ENCODE results near the gene ZDHHC14. TPM values are rescaled to one million over a fixed set of nuclear protein-coding genes. Genes with fewer than 3 reads are reported as not detected.

ZDHHC14 gene
- total RNA-seq, 4 donors from 2014 or later, result 7.3 to 14.4 (median 8.1) TPM

GRCh38 chr6:157675831-157676230 is 294.8 kb downstream of the ZDHHC14 start:
- no peaks in the 10 kb centered on the region for H3K27me3 ChIP-seq
- ATAC-seq, result no peak
- peaks cover 0 to 5% of the 10 kb centered on the region in 2 donors for H3K36me3 ChIP-seq
- H3K4me3 ChIP-seq, result no peak overlapping the region
- WGBS, 2 donors (ENCODE audit: low coverage in 1 of 2), result 16% methylated on average over 4 of the region's 7 CpGs; no CpG with 5 or more reads in 1 of the 2 donors
- no peak overlapping the region for H3K27ac ChIP-seq
- TF ChIP-seq POLR2AphosphoS5 (IDR thresholded peaks at IDR 0.05) (no peak), EP300 (IDR thresholded peaks at IDR 0.05) (no peak), POLR2A (IDR thresholded peaks at IDR 0.05) (no peak)
- peaks cover 0 to 9% (median 0%) of the 10 kb centered on the region in 3 donors for H3K4me1 ChIP-seq
- H3K9me3 ChIP-seq, result no peaks in the 10 kb centered on the region

- no peak overlapping the region for H3K27ac ChIP-seq
- TF ChIP-seq EP300 (IDR thresholded peaks at IDR 0.05), result no peak
- no peak for TF ChIP-seq POLR2A (IDR thresholded peaks at IDR 0.05)
- no peak for TF ChIP-seq POLR2AphosphoS5 (IDR thresholded peaks at IDR 0.05)
- TF ChIP-seq CTCF (IDR thresholded peaks at IDR 0.05), result no peak
- peaks cover 0 to 5% of the 10 kb centered on the region in 2 donors for H3K36me3 ChIP-seq
- H3K9me3 ChIP-seq, result no peaks in the 10 kb centered on the region
- H3K4me3 ChIP-seq, result no peak overlapping the region
- H3K27me3 ChIP-seq, result no peaks in the 10 kb centered on the region
- no peak for ATAC-seq
- 80 to 90% methylated on average over 2 to 3 of the region's 7 CpGs for WGBS, 2 donors (ENCODE audit: low coverage in 1 of 2)
- H3K4me1 ChIP-seq, result peaks cover 0 to 7% (median 0%) of the 10 kb centered on the region in 3 donors
Measured at GRCh38 chr6:157676241-157676640, 295.3 kb downstream of the ZDHHC14 start.

- Histone ChIP-seq H3K27me3 (no peaks in the 10 kb centered on the region), H3K9me3 (no peaks in the 10 kb centered on the region), H3K36me3 (peaks cover 0 to 5% of the 10 kb centered on the region in 2 donors), H3K4me1 (peaks cover 0 to 7% (median 0%) of the 10 kb centered on the region in 3 donors), H3K4me3 (no peak overlapping the region), H3K27ac (no peak overlapping the region)
- no peak for ATAC-seq
- 90 to 100% methylated on average over 3 to 4 of the region's 4 CpGs for WGBS, 2 donors (ENCODE audit: low coverage in 1 of 2)
- no peak for TF ChIP-seq EP300 (IDR thresholded peaks at IDR 0.05)
- TF ChIP-seq CTCF (IDR thresholded peaks at IDR 0.05), result no peak
- no peak for TF ChIP-seq POLR2AphosphoS5 (IDR thresholded peaks at IDR 0.05)
- TF ChIP-seq POLR2A (IDR thresholded peaks at IDR 0.05), result no peak
Measured at GRCh38 chr6:157677235-157677634, 296.2 kb downstream of the ZDHHC14 start.

- Histone ChIP-seq H3K27ac (no peak overlapping the region), H3K27me3 (no peaks in the 10 kb centered on the region), H3K36me3 (no peaks in the 10 kb centered on the region), H3K9me3 (no peaks in the 10 kb centered on the region), H3K4me3 (no peak overlapping the region), H3K4me1 (peaks cover 0 to 7% (median 0%) of the 10 kb centered on the region in 3 donors)
- ATAC-seq, result no peak
- TF ChIP-seq EP300 (IDR thresholded peaks at IDR 0.05), result no peak
- TF ChIP-seq POLR2AphosphoS5 (IDR thresholded peaks at IDR 0.05), result no peak
- no peak for TF ChIP-seq CTCF (IDR thresholded peaks at IDR 0.05)
- TF ChIP-seq POLR2A (IDR thresholded peaks at IDR 0.05), result no peak
- 79 to 80% methylated on average over 6 to 8 of the region's 8 CpGs for WGBS, 2 donors (ENCODE audit: low coverage in 1 of 2)
Measured at GRCh38 chr6:157679605-157680580, 298.9 kb downstream of the ZDHHC14 start.

GRCh38 chr6:157681041-157681650 is 300.2 kb downstream of the ZDHHC14 start:
- Histone ChIP-seq H3K36me3 (no peaks in the 10 kb centered on the region), H3K27ac (no peak overlapping the region), H3K4me1 (no peaks in the 10 kb centered on the region), H3K27me3 (no peaks in the 10 kb centered on the region), H3K4me3 (no peak overlapping the region), H3K9me3 (no peaks in the 10 kb centered on the region)
- ATAC-seq, result no peak
- TF ChIP-seq POLR2A (IDR thresholded peaks at IDR 0.05), result no peak
- no peak for TF ChIP-seq POLR2AphosphoS5 (IDR thresholded peaks at IDR 0.05)
- TF ChIP-seq CTCF (IDR thresholded peaks at IDR 0.05), result no peak
- TF ChIP-seq EP300 (IDR thresholded peaks at IDR 0.05), result no peak
- WGBS, 2 donors (ENCODE audit: low coverage in 1 of 2), result 72 to 87% methylated on average over 10 to 11 of the region's 18 CpGs
